ENCODE data around the gene TSPAN18.

Gene TSPAN18

DNA sequence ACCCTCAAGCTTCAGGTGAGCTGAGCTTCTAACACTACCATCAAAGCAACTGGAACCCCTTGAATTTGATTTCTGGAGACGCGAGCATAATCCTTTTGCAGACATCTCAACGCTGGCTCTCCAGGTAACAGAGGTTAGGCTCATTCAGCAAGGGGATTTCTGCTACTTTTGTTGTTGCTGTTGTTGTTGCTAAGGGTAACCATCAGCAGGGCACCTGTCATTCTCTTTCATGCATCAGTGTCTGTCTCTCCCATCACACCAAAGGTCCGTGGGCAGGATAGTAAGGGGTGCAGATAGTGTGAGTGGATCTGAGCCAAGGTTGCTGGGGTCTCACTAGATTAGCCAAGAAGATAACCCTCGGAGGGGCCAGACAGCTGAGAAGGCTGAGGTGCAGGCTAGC, 133.6 kb downstream of the TSPAN18 start:
- H3K36me3 ChIP-seq (replicated peaks; ENCODE audit: low read depth, low read length) = no peaks in the 10 kb centered on the region
- no peak overlapping the region for H3K9ac ChIP-seq (ENCODE audit: low read length)
- H3K79me2 ChIP-seq (ENCODE audit: low read length) = no peaks in the 10 kb centered on the region
- H3K27me3 ChIP-seq (ENCODE audit: low read depth, low read length) = no peaks in the 10 kb centered on the region
- H3K9me3 ChIP-seq (ENCODE audit: insufficient read depth, low read length) = no peaks in the 10 kb centered on the region
- no peaks in the 10 kb centered on the region for H4K20me1 ChIP-seq (ENCODE audit: insufficient read depth, low read length)
- H3K4me1 ChIP-seq (ENCODE audit: low read length) = peaks cover 54% of the 10 kb centered on the region
- H2AFZ ChIP-seq (ENCODE audit: low read depth, low read length) = no peak overlapping the region
- TF ChIP-seq CTCF (IDR thresholded peaks at IDR 0.05; ENCODE audit: low read depth, low read length) (no peak), EZH2phosphoT487 (IDR thresholded peaks at IDR 0.05; ENCODE audit: low read depth) (no peak)
- H3K4me3 ChIP-seq (ENCODE audit: low read length) = no peak overlapping the region
- H3K4me2 ChIP-seq (ENCODE audit: low read length) = no peak overlapping the region
- no peak overlapping the region for H3K27ac ChIP-seq (ENCODE audit: low read length)

GRCh38 chr11:44861849-44862557, 135.2 kb downstream of the TSPAN18 start:
- peak overlapping the region; percentile 37; the same call in 1 of the 2 replicates for H2AFZ ChIP-seq (ENCODE audit: low read depth, low read length)

GRCh38 chr11:44862558-44863101, 135.9 kb downstream of the TSPAN18 start:
- no peak overlapping the region for H3K4me3 ChIP-seq (ENCODE audit: low read length)

More at GRCh38 chr11:44861849-44862557, 135.2 kb downstream of the TSPAN18 start:
- TF ChIP-seq EZH2phosphoT487 (IDR thresholded peaks at IDR 0.05; ENCODE audit: low read depth) (no peak), CTCF (IDR thresholded peaks at IDR 0.05; ENCODE audit: low read depth, low read length) (no peak)
- Histone ChIP-seq H3K4me1 (ENCODE audit: low read length) (peaks cover 53% of the 10 kb centered on the region), H3K4me2 (ENCODE audit: low read length) (peak overlapping the region; percentile 71), H4K20me1 (ENCODE audit: insufficient read depth, low read length) (no peaks in the 10 kb centered on the region), H3K9me3 (ENCODE audit: insufficient read depth, low read length) (no peaks in the 10 kb centered on the region), H3K9ac (ENCODE audit: low read length) (peak overlapping the region; percentile 78), H3K4me3 (ENCODE audit: low read length) (peak overlapping the region; percentile 49), H3K27ac (ENCODE audit: low read length) (peak overlapping the region; percentile 91), H3K79me2 (ENCODE audit: low read length) (no peaks in the 10 kb centered on the region), H3K27me3 (ENCODE audit: low read depth, low read length) (no peaks in the 10 kb centered on the region), H3K36me3 (replicated peaks; ENCODE audit: low read depth, low read length) (no peaks in the 10 kb centered on the region)

More at GRCh38 chr11:44862558-44863101, 135.9 kb downstream of the TSPAN18 start:
- H3K9ac ChIP-seq (ENCODE audit: low read length) = peak overlapping the region; percentile 59; the same call in 1 of the 2 replicates
- no peaks in the 10 kb centered on the region for H4K20me1 ChIP-seq (ENCODE audit: insufficient read depth, low read length)
- peaks cover 55% of the 10 kb centered on the region for H3K4me1 ChIP-seq (ENCODE audit: low read length)
- peak overlapping the region; percentile 91 for H3K27ac ChIP-seq (ENCODE audit: low read length)
- TF ChIP-seq EZH2phosphoT487 (IDR thresholded peaks at IDR 0.05; ENCODE audit: low read depth) (no peak), CTCF (IDR thresholded peaks at IDR 0.05; ENCODE audit: low read depth, low read length) (no peak)
- H3K79me2 ChIP-seq (ENCODE audit: low read length) = no peaks in the 10 kb centered on the region
- H3K27me3 ChIP-seq (ENCODE audit: low read depth, low read length) = no peaks in the 10 kb centered on the region
- no peaks in the 10 kb centered on the region for H3K9me3 ChIP-seq (ENCODE audit: insufficient read depth, low read length)
- no peak overlapping the region for H2AFZ ChIP-seq (ENCODE audit: low read depth, low read length)
- no peaks in the 10 kb centered on the region for H3K36me3 ChIP-seq (replicated peaks; ENCODE audit: low read depth, low read length)
- peak overlapping the region; percentile 71 for H3K4me2 ChIP-seq (ENCODE audit: low read length)

Measured in OCI-LY3 (cell line).